ENCODE results near the gene DPYSL5. TPM values are rescaled to one million over a fixed set of nuclear protein-coding genes. Genes with fewer than 3 reads are reported as not detected.

DPYSL5 gene
- total and polyA plus RNA-seq, 10 of the 15 experiments (the other 5 are each of a cell fraction or from before 2014, with no cell fraction given) = not detected

GRCh38 chr2:26894136-26894535 lies 46.2 kb downstream of the DPYSL5 start:
- RAD21 ChIA-PET (ENCODE audit: unreplicated experiment) = no interaction called here

GRCh38 chr2:26897807-26898479 lies 50.0 kb downstream of the DPYSL5 start:
- CTCF ChIA-PET = interaction anchor here (1.4 to 1.7 kb wide), 2 partner anchors 11 to 52 kb away, joined by 3 to 9 read pairs; no protein-coding TSS in a partner anchor
- no peaks in the 10 kb centered on the region for H3K79me2 ChIP-seq (ENCODE audit: control insufficient read depth, insufficient read depth, low read length)
- DNase-seq (ENCODE audit: low read depth, low spot score) (no peak), ATAC-seq (no peak), FAIRE-seq (no peak)
- WGBS (ENCODE audit: insufficient coverage, insufficient replicate concordance, low lambda C conversion rate, missing lambda C conversion rate) = 26% methylated on average over 3 of the region's 3 CpGs
- intact Hi-C loops (cut with micrococcal nuclease; ENCODE audit: unreplicated experiment) = no loop called here
- no peaks in the 10 kb centered on the region for H3K4me1 ChIP-seq (ENCODE audit: control insufficient read depth, insufficient read depth, low read length)
- POLR2A ChIA-PET = no interaction called here
- SMC1A ChIA-PET (ENCODE audit: uncharacterized antibody, unreplicated experiment) = no interaction called here
- H3K9me3 ChIP-seq (replicated peaks; ENCODE audit: control insufficient read depth, insufficient read depth, low read length) = no peaks in the 10 kb centered on the region
- no peak overlapping the region for H3K27ac ChIP-seq (ENCODE audit: control insufficient read depth, insufficient read depth)
- H3K36me3 ChIP-seq (ENCODE audit: control insufficient read depth in 2 of 2, insufficient read depth in 2 of 2, low read length in 1 of 2) = no peaks in the 10 kb centered on the region
- BruUV-seq (replicated peaks) = no TSS peak
- in situ Hi-C loops (cut with MboI) = no loop called here
- H2AFZ ChIP-seq (ENCODE audit: control insufficient read depth, low read depth, low read length) = no peak overlapping the region
- no peaks in the 10 kb centered on the region for H4K20me1 ChIP-seq (ENCODE audit: control insufficient read depth, insufficient read depth)
- no peak overlapping the region for H3K4me3 ChIP-seq
- no peak overlapping the region for H3K9ac ChIP-seq (ENCODE audit: control insufficient read depth, insufficient read depth, low read length)
- H3K4me2 ChIP-seq (ENCODE audit: control insufficient read depth, insufficient read depth) = no peak overlapping the region
- H3K27me3 ChIP-seq (replicated peaks in 1 of 2; ENCODE audit: control insufficient read depth in 2 of 2, insufficient read depth in 2 of 2, low read length in 1 of 2) = no peaks in the 10 kb centered on the region; a peak in 2 of 4 replicates
- RAD21 ChIA-PET (ENCODE audit: unreplicated experiment) = no interaction called here
- TF ChIP-seq NR2C1 (IDR thresholded peaks at IDR 0.05) (no peak), ZNF592 (IDR thresholded peaks at IDR 0.05) (no peak), SIX5 (IDR thresholded peaks at IDR 0.05; ENCODE audit: low read depth, low read length, severe bottlenecking) (no peak), FOXM1 (IDR thresholded peaks at IDR 0.05; ENCODE audit: low read depth, low read length) (no peak), NKRF (conservative IDR thresholded peaks at IDR 0.05) (no peak), MEF2B (IDR thresholded peaks at IDR 0.05; ENCODE audit: partially characterized antibody, poor library complexity, severe bottlenecking) (no peak)

More at GRCh38 chr2:26894136-26894535, 46.2 kb downstream of the DPYSL5 start:
- WGBS (ENCODE audit: insufficient coverage, insufficient replicate concordance, low lambda C conversion rate, missing lambda C conversion rate) = 21% methylated on average over 2 of the region's 2 CpGs
- Histone ChIP-seq H3K4me2 (ENCODE audit: control insufficient read depth, insufficient read depth) (no peak overlapping the region), H3K4me3 (no peak overlapping the region), H3K27ac (ENCODE audit: control insufficient read depth, insufficient read depth) (no peak overlapping the region), H3K79me2 (ENCODE audit: control insufficient read depth, insufficient read depth, low read length) (no peaks in the 10 kb centered on the region), H3K4me1 (ENCODE audit: control insufficient read depth, insufficient read depth, low read length) (no peaks in the 10 kb centered on the region), H3K9me3 (replicated peaks; ENCODE audit: control insufficient read depth, insufficient read depth, low read length) (no peaks in the 10 kb centered on the region), H3K27me3 (replicated peaks in 1 of 2; ENCODE audit: control insufficient read depth in 2 of 2, insufficient read depth in 2 of 2, low read length in 1 of 2) (no peaks in the 10 kb centered on the region), H3K9ac (ENCODE audit: control insufficient read depth, insufficient read depth, low read length) (no peak overlapping the region), H3K36me3 (ENCODE audit: control insufficient read depth in 2 of 2, insufficient read depth in 2 of 2, low read length in 1 of 2) (no peaks in the 10 kb centered on the region), H2AFZ (ENCODE audit: control insufficient read depth, low read depth, low read length) (no peak overlapping the region), H4K20me1 (ENCODE audit: control insufficient read depth, insufficient read depth) (no peaks in the 10 kb centered on the region)
- no TSS peak for BruUV-seq (replicated peaks)
- ATAC-seq = no peak
- intact Hi-C loops (cut with micrococcal nuclease; ENCODE audit: unreplicated experiment) (no loop called here), in situ Hi-C loops (cut with MboI) (no loop called here)
- ChIA-PET CTCF (interaction anchor here (1.2 to 1.6 kb wide), 2 partner anchors 29 to 48 kb away, joined by 3 to 5 read pairs; no protein-coding TSS in a partner anchor), SMC1A (ENCODE audit: uncharacterized antibody, unreplicated experiment) (no interaction called here), POLR2A (no interaction called here)
- FAIRE-seq = no peak
- no peak for DNase-seq (ENCODE audit: low read depth, low spot score)
- TF ChIP-seq E2F4 (IDR thresholded peaks at IDR 0.05; ENCODE audit: low read depth, low read length) = no peak

Data from GM12878 (cell line).